Aortic smooth muscle cell (primary cell): ENCODE measurements around the gene CTNND2. TPM values are rescaled to one million over a fixed set of nuclear protein-coding genes. Genes with fewer than 3 reads are reported as not detected.

Experiments
- total RNA-seq: library from RNA; depleted of rRNA; stranded (reverse); fragments of >200 nt; gene quantifications from 2 replicates; pipeline ENCODE4 v1.2.3, GENCODE V29; 2014

The CTNND2 gene, protein sequence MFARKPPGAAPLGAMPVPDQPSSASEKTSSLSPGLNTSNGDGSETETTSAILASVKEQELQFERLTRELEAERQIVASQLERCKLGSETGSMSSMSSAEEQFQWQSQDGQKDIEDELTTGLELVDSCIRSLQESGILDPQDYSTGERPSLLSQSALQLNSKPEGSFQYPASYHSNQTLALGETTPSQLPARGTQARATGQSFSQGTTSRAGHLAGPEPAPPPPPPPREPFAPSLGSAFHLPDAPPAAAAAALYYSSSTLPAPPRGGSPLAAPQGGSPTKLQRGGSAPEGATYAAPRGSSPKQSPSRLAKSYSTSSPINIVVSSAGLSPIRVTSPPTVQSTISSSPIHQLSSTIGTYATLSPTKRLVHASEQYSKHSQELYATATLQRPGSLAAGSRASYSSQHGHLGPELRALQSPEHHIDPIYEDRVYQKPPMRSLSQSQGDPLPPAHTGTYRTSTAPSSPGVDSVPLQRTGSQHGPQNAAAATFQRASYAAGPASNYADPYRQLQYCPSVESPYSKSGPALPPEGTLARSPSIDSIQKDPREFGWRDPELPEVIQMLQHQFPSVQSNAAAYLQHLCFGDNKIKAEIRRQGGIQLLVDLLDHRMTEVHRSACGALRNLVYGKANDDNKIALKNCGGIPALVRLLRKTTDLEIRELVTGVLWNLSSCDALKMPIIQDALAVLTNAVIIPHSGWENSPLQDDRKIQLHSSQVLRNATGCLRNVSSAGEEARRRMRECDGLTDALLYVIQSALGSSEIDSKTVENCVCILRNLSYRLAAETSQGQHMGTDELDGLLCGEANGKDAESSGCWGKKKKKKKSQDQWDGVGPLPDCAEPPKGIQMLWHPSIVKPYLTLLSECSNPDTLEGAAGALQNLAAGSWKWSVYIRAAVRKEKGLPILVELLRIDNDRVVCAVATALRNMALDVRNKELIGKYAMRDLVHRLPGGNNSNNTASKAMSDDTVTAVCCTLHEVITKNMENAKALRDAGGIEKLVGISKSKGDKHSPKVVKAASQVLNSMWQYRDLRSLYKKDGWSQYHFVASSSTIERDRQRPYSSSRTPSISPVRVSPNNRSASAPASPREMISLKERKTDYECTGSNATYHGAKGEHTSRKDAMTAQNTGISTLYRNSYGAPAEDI (N-terminal part only)
- under 0.01 TPM in 1 of 2 replicates, not detected in the other for total RNA-seq

DNA sequence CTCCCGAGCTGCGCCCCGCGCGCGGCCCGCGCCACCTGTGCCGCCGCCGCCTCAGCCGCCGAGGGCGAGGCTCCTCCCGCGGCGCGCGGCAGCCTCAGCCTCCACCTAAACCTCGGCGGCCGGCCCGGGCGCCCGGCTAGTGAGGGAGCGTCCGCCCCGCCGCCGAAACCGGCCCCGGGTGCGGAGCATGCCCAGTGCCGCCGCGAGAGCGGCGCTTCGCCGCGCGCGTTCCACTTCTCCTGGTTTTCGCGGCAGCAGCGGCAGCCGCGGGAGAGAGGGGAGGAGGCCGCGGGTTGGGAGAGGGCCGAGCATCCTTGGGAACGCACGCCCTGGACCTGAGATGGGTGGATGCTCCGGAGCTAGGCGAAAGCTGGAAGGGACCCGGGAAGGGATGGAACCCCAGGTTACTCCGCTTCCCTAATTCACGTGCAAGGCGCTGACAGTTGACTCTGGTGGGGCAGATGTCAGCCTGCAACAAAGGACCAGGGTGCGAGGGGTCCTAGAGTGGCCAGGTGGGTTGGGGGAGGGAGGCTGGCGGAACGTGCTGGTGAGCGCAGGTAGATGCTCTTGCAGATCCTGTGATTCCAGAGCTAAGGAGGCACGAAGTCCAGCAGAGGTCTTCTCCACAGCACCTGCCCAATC is at the start of gene CTNND2:
TSS of gene CTNND2 (minus strand) at position 182 of the 642 bp plus-strand sequence. CDS start 593 bp downstream, outside the sequence.

